Stimulated activated naive CD4-positive, alpha-beta T cell (primary cell): Measurements from ENCODE around the gene LMX1B.
"Not testable (repeated sequence)": the region's sequence is repeated elsewhere in the genome, so short reads cannot be mapped to it uniquely, and the experiment has no call there.

Source experiments
- DNase-seq, 6 experiments: peaks; one replicate each; lab custom pipeline; 2025; lab: John Stamatoyannopoulos, UW

Gene LMX1B

DNA sequence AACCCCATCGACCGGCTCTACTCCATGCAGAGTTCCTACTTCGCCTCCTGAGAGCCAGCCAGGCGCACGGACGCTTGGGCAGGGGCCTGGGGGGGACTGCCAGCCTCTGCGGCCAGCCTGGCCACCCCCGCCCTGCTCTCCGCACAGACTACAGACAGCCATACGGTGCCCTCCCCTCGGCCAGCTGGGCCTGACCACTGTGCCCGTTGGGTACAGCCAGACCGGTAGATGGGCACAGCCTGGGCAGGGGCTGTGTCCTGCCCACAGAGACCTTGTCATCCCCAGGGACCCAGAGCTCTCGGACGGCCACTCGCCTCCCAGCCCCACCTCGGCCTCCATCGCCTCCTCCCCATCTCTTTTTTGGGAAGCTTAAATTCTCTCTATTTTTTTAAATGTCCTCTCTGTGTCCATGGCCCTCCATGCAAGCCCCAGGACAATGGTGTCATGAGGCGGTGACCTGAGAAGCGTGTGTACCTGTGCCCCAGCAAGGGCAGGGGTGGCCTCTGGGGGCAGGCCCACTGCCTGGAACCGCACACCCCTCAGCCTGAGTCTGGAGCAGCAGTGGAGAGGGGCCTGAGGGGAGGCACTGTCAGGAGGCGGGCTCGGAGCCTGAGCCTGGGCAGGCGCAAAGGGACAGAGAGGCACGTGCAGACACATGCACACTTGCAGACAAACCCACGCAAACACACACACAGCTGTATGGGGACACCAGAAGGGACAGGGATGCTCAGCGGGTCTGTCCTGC, 82.8 kb downstream of the LMX1B start:
- no peak for DNase-seq

DNA sequence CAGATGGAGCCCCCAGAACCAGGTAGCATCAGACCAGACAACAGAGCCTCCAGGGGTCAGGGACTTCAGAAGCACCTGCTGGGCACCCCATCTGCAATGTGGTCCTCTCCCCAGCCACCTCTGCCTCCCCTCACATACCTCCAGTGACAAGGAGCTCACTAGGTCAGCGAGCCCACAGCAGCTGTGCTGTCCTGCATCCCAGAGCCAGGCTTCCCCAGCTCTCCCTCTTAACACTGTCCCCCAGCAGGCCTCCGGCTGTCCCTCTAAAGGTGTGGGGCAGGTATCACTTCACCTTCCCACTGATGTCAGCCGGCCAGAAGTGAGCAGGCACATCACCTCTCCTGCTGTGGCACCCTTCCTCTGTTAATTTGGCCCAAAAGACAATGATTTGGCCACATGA, 83.6 kb downstream of the LMX1B start:
- no peak for DNase-seq

DNA sequence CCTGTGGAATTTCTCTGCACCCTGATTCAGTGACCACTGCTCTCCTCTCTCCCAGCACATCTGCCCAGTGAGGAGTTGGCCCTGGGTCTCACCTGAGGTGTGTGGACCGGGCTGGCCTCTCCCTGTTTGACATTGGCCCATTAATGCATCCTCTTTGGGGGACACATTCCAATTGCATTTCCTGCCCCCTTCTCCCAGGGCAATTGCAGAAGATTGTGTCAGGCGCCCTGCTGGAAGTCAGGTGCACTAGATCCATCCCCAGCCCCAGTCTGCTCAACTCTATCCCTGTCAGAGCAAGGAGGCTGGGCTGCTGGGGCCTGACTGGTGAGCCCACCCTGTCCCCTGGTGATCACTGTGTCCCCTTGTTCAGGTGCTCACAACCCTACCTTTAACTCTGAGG, 84.5 kb downstream of the LMX1B start:
- DNase-seq = no peak

DNA sequence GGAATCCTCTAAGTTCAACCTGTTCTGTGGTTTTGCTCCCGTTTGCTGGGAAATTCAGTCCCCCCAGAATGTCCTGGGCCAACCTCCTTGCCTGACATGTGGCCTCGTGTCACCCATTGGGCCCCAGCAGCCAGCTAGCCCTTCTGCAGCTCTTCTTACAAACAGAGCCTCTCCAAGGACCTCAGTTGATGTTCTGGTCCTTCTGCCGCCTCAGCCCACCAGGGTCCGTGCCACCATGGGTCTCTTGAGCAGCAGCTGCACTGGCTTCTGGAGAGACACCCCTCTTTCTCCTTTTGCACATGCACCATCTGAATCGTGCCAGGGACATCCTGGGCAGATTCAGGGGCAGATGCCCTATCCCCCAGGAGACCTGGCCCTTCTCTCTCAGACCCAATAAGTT, 85.0 kb downstream of the LMX1B start:
- no peak for DNase-seq

DNA sequence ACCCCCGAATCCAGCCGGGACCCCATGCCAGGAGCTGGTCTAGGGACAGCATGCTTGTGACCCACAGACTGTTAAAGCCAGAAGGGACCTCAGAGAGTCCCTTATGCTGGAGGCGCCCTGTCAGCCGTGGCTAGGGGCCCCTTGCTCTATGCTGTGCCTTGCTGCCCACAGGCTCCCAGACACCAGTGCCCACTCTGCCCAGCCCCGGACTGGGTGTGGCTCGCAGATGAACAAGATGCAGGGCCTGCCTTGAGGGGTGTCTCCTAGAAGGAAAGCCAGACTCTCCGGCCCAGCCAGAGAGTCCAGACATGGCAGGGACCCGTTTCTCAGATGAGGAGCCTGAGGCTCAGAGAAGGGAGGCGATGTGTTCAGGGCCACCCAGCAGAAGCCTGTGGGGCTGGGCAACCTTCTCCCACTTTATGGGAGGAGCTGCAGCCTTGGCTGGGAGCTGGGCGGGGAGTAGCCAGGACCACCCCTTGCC, 85.7 kb downstream of the LMX1B start:
- DNase-seq = no peak

DNA sequence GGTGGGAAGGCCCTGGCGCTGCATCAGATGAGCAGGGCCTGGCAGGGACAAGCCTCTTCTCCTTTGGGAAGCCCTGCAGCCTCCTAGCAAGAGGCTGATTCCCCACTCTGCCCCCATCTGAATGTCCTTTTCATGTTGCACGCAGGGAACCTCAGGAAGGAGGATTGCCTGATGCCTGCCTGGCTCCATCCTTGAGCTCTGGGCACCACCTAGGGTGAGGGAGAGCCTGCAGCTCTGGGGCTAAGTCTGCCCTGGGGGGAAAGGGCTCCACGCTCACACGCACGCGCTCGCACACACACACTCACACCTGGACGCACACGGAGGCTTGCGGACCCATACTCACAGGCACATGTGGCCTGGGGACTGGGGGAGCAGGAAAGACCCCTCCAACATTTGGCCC, 86.6 kb downstream of the LMX1B start:
- no peak for DNase-seq

DNA sequence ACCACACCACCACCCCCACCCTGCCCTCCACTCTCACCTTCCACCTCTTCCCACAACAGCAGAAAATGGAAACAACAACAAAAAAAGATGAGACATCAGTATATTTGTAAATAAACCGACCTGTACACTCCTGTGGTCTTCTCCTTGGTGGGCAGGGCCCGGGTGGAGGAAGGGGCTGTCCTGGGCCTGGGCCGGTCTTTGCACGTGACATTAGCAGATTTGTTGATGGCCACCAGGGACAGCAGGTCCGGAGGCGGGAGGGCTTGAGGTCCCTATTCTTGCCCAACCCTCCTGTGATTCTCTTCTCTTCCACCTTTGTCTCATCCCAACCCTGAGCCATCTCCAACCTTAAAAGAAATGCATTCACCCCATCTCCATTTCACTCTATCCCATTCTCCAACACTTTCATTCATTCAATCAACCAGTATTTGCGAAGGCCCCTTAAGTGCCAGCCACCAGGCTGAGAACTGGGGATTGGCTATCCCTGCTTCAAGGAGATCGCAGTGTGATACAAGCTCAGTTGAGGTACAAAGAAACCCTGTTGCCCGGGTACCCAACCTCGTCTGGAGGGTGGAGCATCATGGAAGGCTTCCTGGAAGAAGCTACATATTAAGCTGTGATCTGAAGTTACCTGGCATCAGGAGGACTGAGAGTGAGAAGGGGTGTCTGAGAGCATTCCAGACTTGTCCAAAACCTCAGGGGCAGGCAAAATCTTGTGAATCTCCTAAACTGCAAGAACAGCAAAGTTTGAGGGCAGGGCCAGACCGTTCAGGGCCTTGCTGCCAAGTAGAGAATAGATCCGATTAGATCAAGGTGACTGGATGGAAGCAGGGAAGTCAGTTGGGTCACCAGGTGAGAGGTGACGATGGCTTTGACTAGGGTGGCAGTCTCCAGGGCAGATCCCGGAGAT, 87.4 kb downstream of the LMX1B start:
- DNase-seq = no peak

DNA sequence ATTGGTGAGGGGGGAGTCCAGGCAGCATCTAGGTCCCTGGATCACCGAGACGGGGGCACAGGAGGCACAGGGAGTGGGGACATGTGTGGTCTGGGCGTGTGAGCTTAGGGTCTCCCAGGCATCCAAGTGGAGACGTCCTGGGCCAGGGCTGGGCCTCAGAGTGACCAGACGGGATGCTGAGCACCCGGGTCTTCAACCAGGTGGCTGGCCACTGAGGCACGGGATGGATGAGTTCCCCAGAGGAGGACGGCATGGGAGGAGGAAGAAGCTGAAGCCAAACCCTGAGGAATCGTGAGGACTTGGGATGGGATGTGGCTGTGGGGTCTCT, 88.0 kb downstream of the LMX1B start:
- no peak for DNase-seq

DNA sequence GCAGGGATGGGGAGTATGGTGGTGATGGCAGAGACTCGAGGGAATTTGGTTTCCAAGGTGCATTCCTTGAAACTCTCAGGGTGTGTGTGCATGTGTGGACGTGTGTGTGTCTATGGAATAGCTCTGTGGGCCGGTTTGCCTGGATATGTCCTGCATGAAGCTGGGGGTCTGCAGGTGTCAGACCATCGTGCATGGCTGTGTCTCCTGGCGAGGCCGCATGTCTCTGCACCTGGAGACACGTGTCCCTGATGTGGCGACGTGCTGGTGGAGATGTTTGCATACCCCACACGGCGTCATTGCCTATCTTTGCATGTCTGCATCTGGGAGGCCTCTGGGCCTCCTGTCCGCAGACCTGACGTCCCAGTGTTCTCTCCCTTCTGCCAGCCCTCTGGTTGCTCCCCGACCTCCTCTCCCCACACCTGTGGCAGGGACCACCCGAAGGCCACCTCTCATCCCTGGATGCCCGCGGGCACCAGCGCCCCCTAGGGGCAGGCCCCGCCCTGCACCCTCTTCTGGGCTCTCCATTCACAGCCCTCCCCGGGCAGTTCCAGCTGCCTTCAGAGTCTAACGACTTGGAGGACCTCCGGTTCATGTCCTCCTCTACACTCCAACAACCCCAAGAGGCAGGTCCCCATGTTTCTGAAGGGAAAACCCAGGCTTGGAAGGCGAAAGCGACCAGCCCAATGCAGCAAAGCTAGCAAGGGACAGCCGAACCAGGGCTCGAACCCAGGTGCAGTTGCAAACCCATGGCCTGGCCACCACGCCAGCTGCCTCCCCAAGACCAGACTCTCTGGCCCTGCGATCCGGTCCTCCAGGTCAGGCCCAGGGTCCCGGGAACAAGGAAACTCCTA, 88.6 kb downstream of the LMX1B start:
- DNase-seq = peak in 2 of 6 experiments; percentile 18 to 32

DNA sequence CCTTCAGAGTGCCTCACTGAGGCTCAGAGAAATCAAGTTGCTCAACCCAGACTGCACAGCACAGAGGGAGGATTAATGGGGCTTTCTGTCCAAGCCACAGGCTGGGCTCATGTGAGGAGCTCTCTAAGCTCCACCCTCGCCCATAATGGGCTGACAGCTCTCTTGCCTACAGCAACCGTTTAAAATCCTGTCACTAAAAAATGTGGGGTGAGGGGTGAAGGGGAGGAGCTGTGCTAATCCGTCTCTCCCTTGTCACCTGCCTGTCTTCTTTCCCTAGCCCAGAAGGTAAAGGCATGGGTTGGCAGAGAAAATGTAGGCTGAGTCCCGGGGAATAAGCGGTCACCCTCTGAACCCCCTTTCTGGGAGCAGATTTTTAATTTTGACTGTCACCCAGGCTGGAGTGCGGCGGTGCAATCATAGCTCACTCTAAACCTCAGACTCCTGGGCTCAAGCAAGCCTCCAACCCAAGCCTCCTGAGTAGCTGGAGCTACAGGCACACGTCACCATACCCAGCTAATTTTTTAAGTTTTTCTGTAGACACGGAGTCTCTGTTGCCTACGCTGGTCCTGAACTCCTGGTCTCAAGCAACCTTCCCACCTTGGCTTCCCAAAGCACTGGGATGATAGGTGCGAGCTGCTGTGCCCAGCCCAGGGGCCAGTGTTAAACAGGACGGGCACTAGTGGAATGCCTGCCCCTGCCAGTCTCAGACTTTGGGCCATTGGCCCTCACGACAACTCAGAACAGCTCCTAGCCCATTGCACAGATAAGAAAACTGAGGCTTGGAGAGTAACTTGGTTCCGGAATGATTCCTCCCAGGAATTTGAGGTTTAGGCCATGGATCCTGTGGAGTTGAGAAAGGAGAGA, 89.5 kb downstream of the LMX1B start:
- no peak for DNase-seq

DNA sequence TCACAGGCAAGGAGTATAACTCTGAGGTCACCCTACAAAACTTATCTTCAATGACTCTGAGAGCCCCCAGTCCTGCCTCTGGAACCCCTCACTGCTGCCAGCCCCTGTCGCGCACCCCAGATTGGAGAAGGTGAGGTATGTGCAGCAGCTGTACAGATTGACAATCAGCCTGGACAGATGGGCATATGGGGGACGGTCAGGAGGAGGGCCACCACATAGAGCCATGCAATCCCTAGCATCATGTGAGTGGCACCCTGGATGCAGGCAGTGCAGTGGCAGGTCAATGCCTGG, 90.1 kb downstream of the LMX1B start:
- no peak for DNase-seq

DNA sequence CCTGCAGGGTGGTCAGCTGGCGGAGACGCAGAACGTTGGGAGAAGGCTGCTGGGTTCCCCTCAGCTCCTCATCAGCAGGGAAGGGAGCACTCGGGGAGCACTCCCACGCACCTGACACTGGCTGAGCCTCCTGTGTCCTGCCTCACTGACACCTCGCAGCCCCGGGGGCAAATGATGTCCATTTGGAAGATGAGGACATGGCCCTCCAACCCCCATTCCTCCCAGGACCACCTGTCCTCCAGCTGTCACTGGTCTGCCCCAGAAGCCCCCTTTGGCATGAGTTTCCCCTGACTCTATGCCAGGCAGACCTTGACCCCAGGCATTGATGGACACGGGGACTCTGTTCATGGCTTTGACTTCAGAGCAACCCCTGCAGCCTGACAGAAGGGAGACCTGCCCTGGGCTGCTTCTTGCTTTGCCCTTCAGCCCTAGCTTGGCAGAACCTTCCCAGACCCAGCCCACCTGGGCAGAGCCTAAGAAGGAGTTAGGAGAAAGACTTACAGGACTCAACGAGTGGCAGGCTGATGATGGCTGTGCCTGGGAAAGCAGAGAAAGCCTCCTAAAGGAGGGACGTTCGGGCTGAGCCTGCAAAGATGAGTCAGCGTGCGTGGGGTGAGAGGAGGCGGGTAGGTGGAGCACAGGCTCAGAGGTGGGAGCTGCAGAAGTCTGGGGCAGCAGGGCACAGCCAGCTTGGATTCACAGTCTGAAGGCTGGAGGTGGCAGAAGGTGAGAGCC, 90.6 kb downstream of the LMX1B start:
- no peak for DNase-seq

DNA sequence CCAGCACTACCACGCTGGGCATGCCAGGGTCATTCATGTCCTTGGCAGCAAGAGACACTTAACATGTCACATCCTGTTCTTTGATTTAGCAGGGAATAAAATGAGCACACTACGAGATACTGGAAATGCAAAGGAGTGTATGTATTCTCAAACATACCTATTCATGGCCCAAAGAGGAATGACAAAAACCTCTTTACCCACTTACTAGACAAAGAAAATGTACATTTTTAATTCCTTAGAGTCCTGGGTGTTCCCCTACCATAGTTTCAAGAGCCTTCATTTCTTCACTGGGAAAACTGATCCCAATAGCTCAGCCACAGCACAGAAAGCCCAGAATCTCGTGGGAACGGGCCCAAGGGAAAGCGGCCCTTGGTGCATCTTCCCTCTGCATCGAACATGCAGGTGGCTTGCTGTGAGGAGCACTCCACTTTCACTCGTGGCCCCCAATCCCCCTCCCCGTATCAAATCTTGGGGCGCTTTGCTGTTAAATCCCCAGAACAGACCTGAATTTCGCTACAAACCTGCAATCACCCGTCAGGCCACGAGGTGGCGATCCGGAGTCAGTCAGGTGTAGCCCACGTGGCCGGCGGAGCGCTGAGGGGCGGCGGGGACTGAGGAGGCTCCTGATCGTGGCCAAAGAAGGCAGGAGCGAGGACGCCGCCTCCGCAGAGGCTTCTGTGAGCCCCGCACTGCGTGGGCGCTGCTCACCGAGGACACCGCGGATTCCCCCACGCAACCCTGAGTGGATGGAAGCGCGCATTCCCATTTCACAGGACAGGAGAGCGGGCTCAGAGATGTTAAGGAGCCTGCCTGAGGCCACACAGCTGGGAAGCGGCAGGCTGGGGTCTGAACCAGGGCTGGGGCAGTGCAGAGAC, 91.4 kb downstream of the LMX1B start:
- DNase-seq = peak; percentile 66 to 87 (median 82)

DNA sequence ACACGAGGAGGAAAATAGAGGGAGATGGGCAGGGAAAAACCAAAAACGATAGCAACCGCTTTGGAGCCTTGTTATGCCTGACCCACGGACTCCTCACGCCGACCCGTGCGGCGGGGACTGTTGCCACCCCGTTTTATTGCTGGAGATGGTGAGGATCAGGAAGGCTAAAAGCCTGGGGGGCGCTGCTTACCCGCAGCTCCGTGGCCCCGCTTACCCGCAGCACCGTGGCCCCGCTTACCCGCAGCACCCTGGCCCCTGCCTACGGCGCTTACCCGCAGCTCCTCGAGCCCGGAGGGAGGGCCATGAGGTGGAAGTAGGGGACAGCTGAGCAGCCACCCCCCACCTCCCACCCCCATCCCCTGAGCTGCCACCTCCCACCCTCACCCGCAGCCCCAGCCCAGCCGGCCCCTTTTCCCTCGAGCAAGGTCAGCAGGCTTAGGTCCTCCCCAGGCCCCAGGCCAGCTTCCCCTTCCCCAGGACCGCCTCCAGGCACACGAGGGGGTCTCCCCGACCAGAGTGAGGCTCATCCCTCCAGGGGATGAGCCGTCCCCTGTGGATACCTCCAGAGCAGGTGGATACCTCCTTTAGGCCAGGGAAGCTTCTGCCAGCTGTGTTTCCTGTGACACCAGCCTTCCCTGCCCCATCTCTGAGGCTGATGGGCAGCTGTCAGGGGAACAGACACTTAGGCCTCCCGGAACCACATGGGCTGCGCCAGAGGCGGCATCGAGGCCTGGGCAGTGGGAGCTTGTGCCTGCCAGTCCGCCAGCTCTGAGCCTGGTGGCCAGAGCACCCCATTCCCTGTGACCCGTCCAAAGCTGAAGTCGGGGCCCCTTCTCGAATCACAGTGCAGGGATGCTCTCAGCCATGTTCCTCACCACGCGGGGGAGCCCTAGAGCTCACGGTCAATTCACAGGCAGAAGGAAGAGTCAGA, 92.3 kb downstream of the LMX1B start:
- peak; percentile 21 to 65 (median 60) for DNase-seq

DNA sequence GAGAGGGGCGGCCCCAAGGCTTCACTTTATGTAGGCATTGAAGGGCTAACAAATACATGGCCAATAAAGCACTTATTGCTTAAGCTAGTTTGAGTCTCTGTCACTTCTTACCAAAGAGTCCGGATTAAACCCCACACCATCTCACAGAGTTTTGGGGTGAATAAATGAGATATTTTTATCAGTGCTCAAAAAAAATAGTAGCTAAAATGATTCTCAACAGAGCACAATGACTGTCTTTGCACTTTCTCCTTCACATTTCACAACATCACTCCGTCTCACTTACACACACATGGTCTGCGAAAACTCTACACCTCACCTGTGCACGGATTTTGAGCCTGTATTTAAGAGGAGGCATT, 92.9 kb downstream of the LMX1B start:
- DNase-seq = no peak

DNA sequence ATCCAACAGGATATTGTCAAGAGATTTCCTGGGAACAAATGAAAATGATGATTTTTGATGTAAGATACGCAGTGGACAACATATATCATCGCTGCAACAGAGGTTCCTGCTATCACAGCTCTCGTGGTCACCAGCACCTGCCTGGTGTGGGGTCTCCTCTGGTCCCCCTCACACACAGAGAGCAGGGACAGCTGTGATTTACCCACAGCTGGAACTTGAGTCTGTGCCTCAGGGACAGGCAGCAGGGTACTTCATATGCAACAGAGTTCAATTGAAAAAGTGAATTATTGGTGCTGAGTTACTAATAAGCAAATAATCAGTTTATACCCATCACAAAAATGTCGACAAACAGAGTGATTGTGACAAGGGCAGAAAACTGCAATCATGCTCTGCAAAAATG, 93.4 kb downstream of the LMX1B start:
- no peak for DNase-seq

DNA sequence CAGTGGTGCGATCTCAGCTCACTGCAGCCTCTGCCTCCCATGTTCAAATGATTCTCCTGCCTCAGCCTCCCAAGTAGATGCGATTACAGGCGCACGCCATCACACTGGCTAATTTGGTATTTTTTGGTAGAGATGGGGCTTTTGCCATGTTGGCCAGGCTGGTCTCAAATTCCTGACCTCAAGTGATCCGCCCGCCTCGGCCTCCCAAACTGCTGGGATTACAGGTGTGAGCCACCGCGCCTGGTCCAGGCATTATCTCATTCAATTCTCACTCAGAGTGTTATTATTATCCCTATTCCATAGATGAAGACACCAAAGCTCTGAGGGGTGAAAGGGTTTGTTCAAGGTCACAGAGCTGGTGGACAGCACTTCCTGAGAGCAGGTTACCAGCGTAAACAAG, 94.0 kb downstream of the LMX1B start:
- not testable (repeated sequence) for DNase-seq

DNA sequence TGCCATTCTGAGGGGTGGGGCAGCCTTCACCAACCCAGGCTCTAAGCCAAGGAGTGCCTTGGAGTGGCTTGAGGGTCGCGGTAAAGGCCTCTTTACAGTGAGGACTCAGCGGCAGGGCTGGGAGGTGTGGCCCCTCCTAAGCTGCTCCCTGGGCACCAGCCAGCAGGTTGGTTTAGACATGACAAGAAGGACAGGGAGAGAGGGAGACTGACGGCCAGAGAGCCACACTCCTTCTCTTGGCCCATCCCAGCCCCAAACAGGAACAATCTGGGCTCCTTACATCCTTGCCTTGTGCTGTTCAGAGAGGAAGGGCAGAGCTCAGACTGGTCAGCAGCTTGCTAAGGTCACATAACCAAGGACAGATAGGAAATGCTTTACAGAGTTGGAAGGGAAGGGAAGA, 94.5 kb downstream of the LMX1B start:
- no peak for DNase-seq

DNA sequence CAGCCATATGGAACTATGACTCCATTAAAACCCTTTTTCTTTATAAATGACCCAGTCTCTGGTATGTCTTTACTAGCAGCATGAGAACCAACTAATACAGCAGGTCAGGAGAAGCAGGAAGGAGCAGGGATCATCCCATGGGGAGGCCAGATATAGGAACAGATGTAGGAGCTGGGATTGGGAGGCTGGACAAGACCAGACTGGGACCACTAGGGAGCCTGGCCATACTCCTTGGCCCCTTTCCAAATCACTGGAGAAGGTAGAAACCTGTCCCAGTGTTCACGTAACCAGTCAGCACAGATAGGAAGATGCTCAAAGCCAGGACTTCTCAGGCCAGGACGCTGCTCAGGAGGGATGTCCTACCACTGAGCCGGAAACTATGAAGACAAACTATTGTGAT, 95.5 kb downstream of the LMX1B start:
- no peak for DNase-seq
